Hepatocyte (in vitro differentiated cells): ENCODE results near the gene NMRAL1.

ENCODE experiments used
- CTCF ChIP-seq: fragments of 200-600 bp; sonication (generic); IDR thresholded peaks from 2 replicates; pipeline ENCODE4 v1.5.1; 2016; ENCODE audit warnings: antibody characterized with exemption, mild to moderate bottlenecking; ENCODE audit not compliant: poor library complexity
- EZH2phosphoT487 ChIP-seq: fragments of 200-600 bp; sonication (generic); IDR thresholded peaks from one replicate; pipeline ENCODE4 v1.6.1; 2018; ENCODE audit warnings: antibody characterized with exemption, mild to moderate bottlenecking, low read depth, moderate library complexity; ENCODE audit not compliant: unreplicated experiment, severe bottlenecking

- no peak for TF ChIP-seq CTCF
- no peak for TF ChIP-seq EZH2phosphoT487
Observed at GRCh38 chr16:4415538-4416199, 58.8 kb downstream of the NMRAL1 start.
